ENCODE results near the gene MAP3K12. TPM values are rescaled to one million over a fixed set of nuclear protein-coding genes. Genes with fewer than 3 reads are reported as not detected.

MAP3K12 gene
- total RNA-seq, 1 experiment from 2014 or later: 14.7 TPM

DNA sequence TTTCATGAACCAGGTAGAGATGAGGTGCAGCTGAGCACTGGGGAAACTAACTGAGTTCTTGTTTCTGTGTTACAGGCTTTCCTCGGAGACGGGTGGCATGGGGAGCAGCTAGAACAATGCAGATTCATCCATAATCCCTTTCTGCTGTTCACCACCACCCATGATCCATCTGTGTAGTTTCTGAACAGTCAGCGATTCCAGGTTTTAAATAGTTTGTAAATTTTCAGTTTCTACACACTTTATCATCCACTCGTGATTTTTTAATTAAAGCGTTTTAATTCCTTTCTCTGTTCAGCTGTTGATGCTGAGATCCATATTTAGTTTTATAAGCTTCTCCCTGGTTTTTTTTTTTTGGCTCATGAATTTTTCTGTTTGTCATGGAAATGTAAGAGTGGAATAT, 19.9 kb downstream of the MAP3K12 start:
- H3K27me3 ChIP-seq (ENCODE audit: insufficient read depth, low read depth): no peaks in the 10 kb centered on the region
- H3K27ac ChIP-seq: peak overlapping the region; percentile 25; the same call in 1 of the 2 replicates
- peaks cover 20% of the 10 kb centered on the region for H3K79me2 ChIP-seq (ENCODE audit: low read depth)
- no peak overlapping the region for H3K4me2 ChIP-seq
- no TSS peak for BruUV-seq (replicated peaks)
- H3K4me1 ChIP-seq (replicated peaks; ENCODE audit: insufficient read depth): no peaks in the 10 kb centered on the region
- H3F3A ChIP-seq (ENCODE audit: insufficient read depth, low read depth): peaks cover 97% of the 10 kb centered on the region
- no peak overlapping the region for H2AFZ ChIP-seq
- peaks cover 47% of the 10 kb centered on the region for H3K36me3 ChIP-seq (ENCODE audit: low read depth)
- peaks cover 86% of the 10 kb centered on the region for H4K20me1 ChIP-seq (ENCODE audit: insufficient read depth)
- H3K9me3 ChIP-seq (ENCODE audit: insufficient read depth, low read depth): no peaks in the 10 kb centered on the region
- H3K9me2 ChIP-seq (ENCODE audit: insufficient read depth): no peaks in the 10 kb centered on the region
- DNase-seq: no peak
- POLR2A ChIA-PET (ENCODE audit: unreplicated experiment): interaction anchor here (0.6 kb wide), 1 partner anchor 21 kb away, joined by 13 read pairs; no protein-coding TSS in a partner anchor
- intact Hi-C loops (cut with micrococcal nuclease; ENCODE audit: unreplicated experiment): no loop called here
- H3K4me3 ChIP-seq: no peak overlapping the region
- TF ChIP-seq EZH2 (IDR thresholded peaks at IDR 0.05; ENCODE audit: low read depth): no peak
- TF ChIP-seq, protein P1, sequence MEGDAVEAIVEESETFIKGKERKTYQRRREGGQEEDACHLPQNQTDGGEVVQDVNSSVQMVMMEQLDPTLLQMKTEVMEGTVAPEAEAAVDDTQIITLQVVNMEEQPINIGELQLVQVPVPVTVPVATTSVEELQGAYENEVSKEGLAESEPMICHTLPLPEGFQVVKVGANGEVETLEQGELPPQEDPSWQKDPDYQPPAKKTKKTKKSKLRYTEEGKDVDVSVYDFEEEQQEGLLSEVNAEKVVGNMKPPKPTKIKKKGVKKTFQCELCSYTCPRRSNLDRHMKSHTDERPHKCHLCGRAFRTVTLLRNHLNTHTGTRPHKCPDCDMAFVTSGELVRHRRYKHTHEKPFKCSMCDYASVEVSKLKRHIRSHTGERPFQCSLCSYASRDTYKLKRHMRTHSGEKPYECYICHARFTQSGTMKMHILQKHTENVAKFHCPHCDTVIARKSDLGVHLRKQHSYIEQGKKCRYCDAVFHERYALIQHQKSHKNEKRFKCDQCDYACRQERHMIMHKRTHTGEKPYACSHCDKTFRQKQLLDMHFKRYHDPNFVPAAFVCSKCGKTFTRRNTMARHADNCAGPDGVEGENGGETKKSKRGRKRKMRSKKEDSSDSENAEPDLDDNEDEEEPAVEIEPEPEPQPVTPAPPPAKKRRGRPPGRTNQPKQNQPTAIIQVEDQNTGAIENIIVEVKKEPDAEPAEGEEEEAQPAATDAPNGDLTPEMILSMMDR (conservative IDR thresholded peaks at IDR 0.05): no peak
- CTCF ChIA-PET: no interaction called here

DNA sequence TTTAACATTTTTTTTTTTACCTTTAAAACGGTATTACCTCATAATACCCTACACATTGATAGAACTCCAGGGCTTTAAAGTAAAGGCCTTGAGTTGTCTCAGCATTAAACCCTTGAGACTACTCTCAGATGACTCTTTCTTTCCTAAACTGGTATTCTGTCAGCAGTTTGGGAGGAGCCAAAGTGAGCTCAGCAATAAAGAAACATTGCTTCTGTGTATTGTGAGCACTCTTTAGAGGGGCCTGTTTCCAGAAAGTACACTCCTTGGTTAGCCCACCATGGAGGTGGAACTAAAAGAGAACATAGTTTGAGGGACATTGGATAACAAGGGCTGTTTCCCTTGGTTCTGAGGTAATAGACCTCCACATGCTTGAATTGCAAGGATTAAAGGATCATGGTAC, 20.4 kb downstream of the MAP3K12 start:
- no peaks in the 10 kb centered on the region for H3K9me3 ChIP-seq (ENCODE audit: insufficient read depth, low read depth)
- H3K9me2 ChIP-seq (ENCODE audit: insufficient read depth): no peaks in the 10 kb centered on the region
- no peak overlapping the region for H3K4me3 ChIP-seq
- no peaks in the 10 kb centered on the region for H3K27me3 ChIP-seq (ENCODE audit: insufficient read depth, low read depth)
- no peak overlapping the region for H2AFZ ChIP-seq
- intact Hi-C loops (cut with micrococcal nuclease; ENCODE audit: unreplicated experiment): no loop called here
- peaks cover 51% of the 10 kb centered on the region for H3K36me3 ChIP-seq (ENCODE audit: low read depth)
- no peak for DNase-seq
- no peaks in the 10 kb centered on the region for H3K4me1 ChIP-seq (replicated peaks; ENCODE audit: insufficient read depth)
- POLR2A ChIA-PET (ENCODE audit: unreplicated experiment): interaction anchor here (0.6 kb wide), 1 partner anchor 21 kb away, joined by 13 read pairs; no protein-coding TSS in a partner anchor
- H3F3A ChIP-seq (ENCODE audit: insufficient read depth, low read depth): peaks cover 97% of the 10 kb centered on the region
- peaks cover 20% of the 10 kb centered on the region for H3K79me2 ChIP-seq (ENCODE audit: low read depth)
- H4K20me1 ChIP-seq (ENCODE audit: insufficient read depth): peaks cover 87% of the 10 kb centered on the region
- TF ChIP-seq, protein P1 (conservative IDR thresholded peaks at IDR 0.05): no peak
- CTCF ChIA-PET: no interaction called here
- H3K27ac ChIP-seq: peak overlapping the region; percentile 25; the same call in 1 of the 2 replicates
- no TSS peak for BruUV-seq (replicated peaks)
- H3K4me2 ChIP-seq: no peak overlapping the region

DNA sequence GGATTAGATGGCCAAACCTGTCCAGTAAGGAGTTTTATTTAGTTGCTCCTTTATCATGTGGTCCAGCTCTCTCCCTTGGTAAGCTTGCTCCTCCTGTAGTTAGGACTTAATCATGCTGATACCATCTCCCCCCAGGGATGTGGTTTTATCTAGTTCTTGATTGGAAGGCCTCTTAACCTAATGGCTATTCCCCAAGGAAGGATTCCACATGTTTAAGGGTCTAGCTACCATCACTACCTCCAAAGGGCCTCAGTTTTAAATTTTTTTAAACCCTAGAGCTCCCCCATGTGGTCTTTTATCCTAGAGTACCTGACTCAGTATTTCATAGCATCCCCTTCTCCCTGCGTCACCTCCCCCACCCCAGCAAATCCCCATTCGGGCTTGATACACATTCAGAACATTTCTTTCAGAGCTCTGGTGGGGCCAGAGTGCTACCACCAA, 22.5 kb downstream of the MAP3K12 start:
- Histone ChIP-seq H3K79me2 (ENCODE audit: low read depth) (peaks cover 33% of the 10 kb centered on the region), H3K9me3 (ENCODE audit: insufficient read depth, low read depth) (no peaks in the 10 kb centered on the region), H3K9me2 (ENCODE audit: insufficient read depth) (no peaks in the 10 kb centered on the region), H3K27me3 (ENCODE audit: insufficient read depth, low read depth) (no peaks in the 10 kb centered on the region), H3K4me1 (replicated peaks; ENCODE audit: insufficient read depth) (no peaks in the 10 kb centered on the region), H3K36me3 (ENCODE audit: low read depth) (peaks cover 72% of the 10 kb centered on the region), H2AFZ (no peak overlapping the region), H3F3A (ENCODE audit: insufficient read depth, low read depth) (peaks cover 97% of the 10 kb centered on the region), H3K4me2 (no peak overlapping the region), H3K4me3 (no peak overlapping the region), H4K20me1 (ENCODE audit: insufficient read depth) (peaks cover 93% of the 10 kb centered on the region), H3K27ac (no peak overlapping the region)
- TF ChIP-seq EZH2 (IDR thresholded peaks at IDR 0.05; ENCODE audit: low read depth): no peak
- TF ChIP-seq, protein P1 (conservative IDR thresholded peaks at IDR 0.05): peak; percentile 55; the same call in 1 of the 2 replicates
- CTCF ChIA-PET: interaction anchor here (1.4 kb wide), 1 partner anchor 156 kb away, joined by 3 read pairs; no protein-coding TSS in a partner anchor
- no peak for DNase-seq
- POLR2A ChIA-PET (ENCODE audit: unreplicated experiment): interaction anchor here (0.6 kb wide), 2 partner anchors 9 to 152 kb away, joined by 5 to 16 read pairs; no protein-coding TSS in a partner anchor
- intact Hi-C loops (cut with micrococcal nuclease; ENCODE audit: unreplicated experiment): no loop called here
- BruUV-seq (replicated peaks): no TSS peak

All from PC-9 (cell line).